Colonic mucosa (tissue), 4 donors: Measurements from ENCODE around the gene MROH8. TPM values are rescaled to one million over a fixed set of nuclear protein-coding genes. Genes with fewer than 3 reads are reported as not detected.
A peak's percentile ranks its signal among the peaks of the same experiment; 100 is the strongest.

Experiments used
- DNase-seq: peaks from one replicate; pipeline ENCODE4 v3.0.0-alpha.2; 2020
- H3K27ac ChIP-seq: fragments of 200-600 bp; one replicate; pipeline ENCODE4 v1.8.0; 2021
- H3K27me3 ChIP-seq: fragments of 200-600 bp; one replicate; pipeline ENCODE4 v1.8.0; 2021
- H3K36me3 ChIP-seq: fragments of 200-600 bp; one replicate; pipeline ENCODE4 v1.8.0; 2021
- H3K4me1 ChIP-seq: fragments of 200-600 bp; one replicate; pipeline ENCODE4 v1.8.0; 2021; ENCODE audit warnings: mild to moderate bottlenecking
- H3K4me3 ChIP-seq: fragments of 200-600 bp; one replicate; pipeline ENCODE4 v1.8.0; 2021
- H3K9ac ChIP-seq, 2 donors: one replicate each; pipeline ENCODE4 v1.7.0; 2013; ENCODE audit warnings: control low read depth in 2 of 2, low read depth in 2 of 2, low read length in 2 of 2
- H3K9me3 ChIP-seq: fragments of 200-600 bp; one replicate; pipeline ENCODE4 v1.8.0; 2021
- intact Hi-C: fragments of 100-400 bp; cut with DNase I; formaldehyde crosslinking; loops from one replicate; pipeline ENCODE4 v1.14.1; 2022
- total RNA-seq, 2 donors: library from RNA; stranded (reverse); fragmentation: NEBNext Ultra II Directional in 1 of 2; extraction: Animal tissue kit (Norgen Biotek cat#: 25700) in 1 of 2; gene quantifications; one replicate each; pipeline ENCODE4 v1.2.1, GENCODE V29; 2021
- TF ChIP-seq, protein P1 (sequence below): fragments of 200-600 bp; IDR thresholded peaks from one replicate; pipeline ENCODE4 v1.8.0; 2022; ENCODE audit warnings: antibody characterized with exemption, mild to moderate bottlenecking
- donor health status: healthy.
- donor health status: DM: no; HTN: no; CAD: no.
- donor health status: DM: no; HTN: no; CAD: no.

Gene MROH8
- total RNA-seq, result 1 to 10 TPM in 1 of 2 donors, under 1 TPM in 1; 0.90 to 1.3 TPM

GRCh38 chr20:37178839-37179682 is at the start of gene MROH8, which contains the start of gene RPN2:
Gene MROH8 (minus strand): TSS chr20:37179548.
Gene RPN2 (plus strand): TSS chr20:37179330. CDS start chr20:37179357, 27 bp downstream.
- no peaks in the 10 kb centered on the region for H3K9me3 ChIP-seq
- peak within 1 kb of the TSS; percentile 100 for H3K27ac ChIP-seq
- H3K36me3 ChIP-seq, result no peaks in the 10 kb centered on the region
- peaks cover 8% of the 10 kb centered on the region for H3K4me1 ChIP-seq
- H3K4me3 ChIP-seq, result peak within 1 kb of the TSS; percentile 98
- peak within 1 kb of the TSS; percentile 88 to 98 for H3K9ac ChIP-seq
- H3K27me3 ChIP-seq, result no peaks in the 10 kb centered on the region
- peak; percentile 98 for DNase-seq
- TF ChIP-seq, protein P1, sequence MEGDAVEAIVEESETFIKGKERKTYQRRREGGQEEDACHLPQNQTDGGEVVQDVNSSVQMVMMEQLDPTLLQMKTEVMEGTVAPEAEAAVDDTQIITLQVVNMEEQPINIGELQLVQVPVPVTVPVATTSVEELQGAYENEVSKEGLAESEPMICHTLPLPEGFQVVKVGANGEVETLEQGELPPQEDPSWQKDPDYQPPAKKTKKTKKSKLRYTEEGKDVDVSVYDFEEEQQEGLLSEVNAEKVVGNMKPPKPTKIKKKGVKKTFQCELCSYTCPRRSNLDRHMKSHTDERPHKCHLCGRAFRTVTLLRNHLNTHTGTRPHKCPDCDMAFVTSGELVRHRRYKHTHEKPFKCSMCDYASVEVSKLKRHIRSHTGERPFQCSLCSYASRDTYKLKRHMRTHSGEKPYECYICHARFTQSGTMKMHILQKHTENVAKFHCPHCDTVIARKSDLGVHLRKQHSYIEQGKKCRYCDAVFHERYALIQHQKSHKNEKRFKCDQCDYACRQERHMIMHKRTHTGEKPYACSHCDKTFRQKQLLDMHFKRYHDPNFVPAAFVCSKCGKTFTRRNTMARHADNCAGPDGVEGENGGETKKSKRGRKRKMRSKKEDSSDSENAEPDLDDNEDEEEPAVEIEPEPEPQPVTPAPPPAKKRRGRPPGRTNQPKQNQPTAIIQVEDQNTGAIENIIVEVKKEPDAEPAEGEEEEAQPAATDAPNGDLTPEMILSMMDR, result no peak
- intact Hi-C loops, result no loop called here

- Histone ChIP-seq H3K27me3 (no peaks in the 10 kb centered on the region), H3K36me3 (peaks cover 31% of the 10 kb centered on the region), H3K27ac (no peak overlapping the region), H3K9ac (no peak overlapping the region), H3K4me1 (no peaks in the 10 kb centered on the region), H3K4me3 (no peak overlapping the region), H3K9me3 (no peaks in the 10 kb centered on the region)
- no peak for DNase-seq
- TF ChIP-seq, protein P1, result no peak
- intact Hi-C loops, result no loop called here
Observed at GRCh38 chr20:37228656-37229055, 49.3 kb upstream of the MROH8 start.

DNA sequence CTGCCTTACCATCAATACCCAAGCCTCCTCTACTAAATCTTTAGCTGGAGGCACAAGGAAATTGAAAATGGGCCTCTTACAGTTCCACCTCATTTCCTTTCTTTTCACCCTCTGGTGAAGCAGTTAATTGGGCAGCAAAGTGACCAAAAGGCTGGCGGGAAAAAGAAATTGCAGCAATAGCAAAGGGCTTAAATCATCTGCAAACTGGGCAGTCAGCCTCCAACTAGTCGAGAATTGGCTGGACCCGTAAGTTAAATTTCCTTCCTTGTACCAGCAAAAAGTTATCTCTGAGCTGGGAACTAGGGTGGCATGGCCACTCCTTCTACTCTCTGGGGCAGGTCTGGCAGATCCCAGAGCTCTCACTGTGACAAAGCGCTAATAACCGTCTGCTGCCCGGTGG is 48.7 kb upstream of the MROH8 start:
- H3K9ac ChIP-seq, result no peak overlapping the region
- no peaks in the 10 kb centered on the region for H3K4me1 ChIP-seq
- no peak overlapping the region for H3K4me3 ChIP-seq
- no peak overlapping the region for H3K27ac ChIP-seq
- H3K27me3 ChIP-seq, result no peaks in the 10 kb centered on the region
- TF ChIP-seq, protein P1, result no peak
- no peaks in the 10 kb centered on the region for H3K9me3 ChIP-seq
- intact Hi-C loops, result no loop called here
- DNase-seq, result no peak
- H3K36me3 ChIP-seq, result peaks cover 26% of the 10 kb centered on the region

DNA sequence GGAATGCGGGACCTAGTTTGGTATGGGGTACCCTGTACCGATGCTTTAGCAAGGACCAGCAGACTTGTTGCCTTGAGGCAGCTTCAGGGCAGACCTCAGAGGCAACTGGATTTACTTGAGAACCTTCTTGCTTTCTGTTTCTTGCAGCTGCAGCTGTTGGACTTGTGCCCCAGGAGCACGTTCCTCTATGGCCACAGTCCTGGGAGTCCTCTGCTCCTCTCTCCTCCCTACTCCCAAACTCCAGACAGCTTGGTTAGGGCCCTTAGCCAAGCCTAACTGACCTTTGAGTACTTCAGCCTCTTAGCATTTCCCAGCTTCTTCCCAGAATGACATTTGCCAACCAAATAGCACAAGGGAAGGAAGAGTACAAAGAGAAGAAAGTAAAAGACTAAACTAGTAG is 47.5 kb upstream of the MROH8 start:
- H3K36me3 ChIP-seq, result peaks cover 16% of the 10 kb centered on the region
- intact Hi-C loops, result no loop called here
- peak; percentile 30 for DNase-seq
- no peaks in the 10 kb centered on the region for H3K4me1 ChIP-seq
- H3K27ac ChIP-seq, result no peak overlapping the region
- no peak overlapping the region for H3K4me3 ChIP-seq
- TF ChIP-seq, protein P1, result no peak
- no peaks in the 10 kb centered on the region for H3K27me3 ChIP-seq
- no peaks in the 10 kb centered on the region for H3K9me3 ChIP-seq
- H3K9ac ChIP-seq, result no peak overlapping the region

DNA sequence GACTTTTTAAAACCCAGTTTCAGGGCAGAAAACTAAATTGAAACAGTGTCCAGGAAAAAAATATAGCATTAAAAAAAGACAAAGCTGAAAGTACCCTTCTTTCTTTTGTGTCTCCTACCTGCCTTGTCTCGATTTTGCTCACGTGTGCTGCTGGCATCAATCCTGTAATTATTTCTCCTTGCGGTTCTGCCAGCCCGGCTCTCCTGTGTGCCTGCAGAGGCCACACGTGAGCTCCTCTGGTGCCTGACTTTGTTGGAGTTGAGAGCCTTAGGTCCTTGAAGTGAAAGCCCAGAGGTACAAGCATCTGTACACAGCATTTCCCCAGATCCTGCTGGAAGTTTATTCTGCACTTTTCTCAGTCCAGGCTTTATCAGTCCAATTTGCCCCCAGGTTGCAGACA is 45.8 kb upstream of the MROH8 start:
- no peaks in the 10 kb centered on the region for H3K9me3 ChIP-seq
- no peak overlapping the region for H3K4me3 ChIP-seq
- H3K27me3 ChIP-seq, result no peaks in the 10 kb centered on the region
- no peak overlapping the region for H3K27ac ChIP-seq
- H3K36me3 ChIP-seq, result peaks cover 9% of the 10 kb centered on the region
- DNase-seq, result no peak
- H3K4me1 ChIP-seq, result no peaks in the 10 kb centered on the region
- TF ChIP-seq, protein P1, result no peak
- no peak overlapping the region for H3K9ac ChIP-seq
- intact Hi-C loops, result no loop called here
